ENCODE measurements around the gene HAUS3.

Gene HAUS3

GRCh38 chr4:2186133-2186864 lies 55.6 kb downstream of the HAUS3 start:
- TF ChIP-seq FOXP2 (optimal IDR thresholded peaks at IDR 0.05; ENCODE audit: control extremely low read depth, extremely low read length, insufficient read depth): no peak
- no peak for TF ChIP-seq EZH2 (IDR thresholded peaks at IDR 0.05)
- TF ChIP-seq POLR2AphosphoS5 (IDR thresholded peaks at IDR 0.05; ENCODE audit: borderline replicate concordance, low read depth, low read length): no peak
- no peaks in the 10 kb centered on the region for H3K9me3 ChIP-seq (ENCODE audit: low read depth, low read length)
- H3K9ac ChIP-seq (ENCODE audit: insufficient read length): no peak overlapping the region
- H3K36me3 ChIP-seq (ENCODE audit: insufficient read depth, low read length): peaks cover 6% of the 10 kb centered on the region; the same call in 1 of the 2 replicates
- no peak overlapping the region for H3K4me3 ChIP-seq
- no peak overlapping the region for H3K27ac ChIP-seq
- DNase-seq (ENCODE audit: low read depth, low spot score): no peak

GRCh38 chr4:2183394-2183793 lies 58.5 kb downstream of the HAUS3 start:
- Histone ChIP-seq H3K4me3 (no peak overlapping the region), H3K36me3 (ENCODE audit: insufficient read depth, low read length) (peaks cover 6% of the 10 kb centered on the region; the same call in 1 of the 2 replicates), H3K9me3 (ENCODE audit: low read depth, low read length) (no peaks in the 10 kb centered on the region), H3K9ac (ENCODE audit: insufficient read length) (no peak overlapping the region), H3K27ac (no peak overlapping the region)
- DNase-seq (ENCODE audit: low read depth, low spot score): no peak
- TF ChIP-seq EZH2 (IDR thresholded peaks at IDR 0.05): no peak
- TF ChIP-seq FOXP2 (optimal IDR thresholded peaks at IDR 0.05; ENCODE audit: control extremely low read depth, extremely low read length, insufficient read depth): no peak
- no peak for TF ChIP-seq POLR2AphosphoS5 (IDR thresholded peaks at IDR 0.05; ENCODE audit: borderline replicate concordance, low read depth, low read length)

GRCh38 chr4:2182994-2183393 lies 58.9 kb downstream of the HAUS3 start:
- TF ChIP-seq EZH2 (IDR thresholded peaks at IDR 0.05): no peak
- TF ChIP-seq FOXP2 (optimal IDR thresholded peaks at IDR 0.05; ENCODE audit: control extremely low read depth, extremely low read length, insufficient read depth): no peak
- no peak for TF ChIP-seq POLR2AphosphoS5 (IDR thresholded peaks at IDR 0.05; ENCODE audit: borderline replicate concordance, low read depth, low read length)
- no peak overlapping the region for H3K4me3 ChIP-seq
- DNase-seq (ENCODE audit: low read depth, low spot score): no peak

GRCh38 chr4:2180410-2180809 lies 61.5 kb downstream of the HAUS3 start:
- TF ChIP-seq POLR2AphosphoS5 (IDR thresholded peaks at IDR 0.05; ENCODE audit: borderline replicate concordance, low read depth, low read length): no peak
- no peak for TF ChIP-seq EZH2 (IDR thresholded peaks at IDR 0.05)
- Histone ChIP-seq H3K36me3 (ENCODE audit: insufficient read depth, low read length) (peaks cover 6% of the 10 kb centered on the region; the same call in 1 of the 2 replicates), H3K27ac (no peak overlapping the region), H3K9me3 (ENCODE audit: low read depth, low read length) (no peaks in the 10 kb centered on the region), H3K9ac (ENCODE audit: insufficient read length) (no peak overlapping the region), H3K4me3 (no peak overlapping the region)
- DNase-seq (ENCODE audit: low read depth, low spot score): no peak

More at GRCh38 chr4:2182994-2183393, 58.9 kb downstream of the HAUS3 start:
- H3K36me3 ChIP-seq (ENCODE audit: insufficient read depth, low read length): peaks cover 6% of the 10 kb centered on the region; the same call in 1 of the 2 replicates
- no peak overlapping the region for H3K27ac ChIP-seq
- H3K9me3 ChIP-seq (ENCODE audit: low read depth, low read length): no peaks in the 10 kb centered on the region
- no peak overlapping the region for H3K9ac ChIP-seq (ENCODE audit: insufficient read length)

- no peak for DNase-seq (ENCODE audit: low read depth, low spot score)
- no peaks in the 10 kb centered on the region for H3K9me3 ChIP-seq (ENCODE audit: low read depth, low read length)
- no peak overlapping the region for H3K27ac ChIP-seq
- H3K4me3 ChIP-seq: no peak overlapping the region
- H3K9ac ChIP-seq (ENCODE audit: insufficient read length): no peak overlapping the region
- TF ChIP-seq EZH2 (IDR thresholded peaks at IDR 0.05) (no peak), FOXP2 (optimal IDR thresholded peaks at IDR 0.05; ENCODE audit: control extremely low read depth, extremely low read length, insufficient read depth) (no peak), POLR2AphosphoS5 (IDR thresholded peaks at IDR 0.05; ENCODE audit: borderline replicate concordance, low read depth, low read length) (no peak)
- peaks cover 6% of the 10 kb centered on the region; the same call in 1 of the 2 replicates for H3K36me3 ChIP-seq (ENCODE audit: insufficient read depth, low read length)
These were observed 62.2 kb downstream of the HAUS3 start for GRCh38 chr4:2179717-2180116.

- TF ChIP-seq POLR2AphosphoS5 (IDR thresholded peaks at IDR 0.05; ENCODE audit: borderline replicate concordance, low read depth, low read length) (no peak), FOXP2 (optimal IDR thresholded peaks at IDR 0.05; ENCODE audit: control extremely low read depth, extremely low read length, insufficient read depth) (no peak), EZH2 (IDR thresholded peaks at IDR 0.05) (no peak)
- H3K9ac ChIP-seq (ENCODE audit: insufficient read length): no peak overlapping the region
- peaks cover 6% of the 10 kb centered on the region; the same call in 1 of the 2 replicates for H3K36me3 ChIP-seq (ENCODE audit: insufficient read depth, low read length)
- no peak overlapping the region for H3K27ac ChIP-seq
- H3K9me3 ChIP-seq (ENCODE audit: low read depth, low read length): no peaks in the 10 kb centered on the region
- DNase-seq (ENCODE audit: low read depth, low spot score): no peak
- no peak overlapping the region for H3K4me3 ChIP-seq
These were observed 62.9 kb downstream of the HAUS3 start for GRCh38 chr4:2178986-2179385.

All from SK-N-MC (cell line).